Fibroblast of lung (primary cell): ENCODE data around the gene C17orf67. TPM values are rescaled to one million over a fixed set of nuclear protein-coding genes. Genes with fewer than 3 reads are reported as not detected.

Source experiments
- DNase-seq, 2 donors: peaks; one replicate each; pipeline versions ENCODE4 v3.0.0 to v3.0.0-alpha.2; 2010; ENCODE audit warnings: low read depth in 2 of 2
- H2AFZ ChIP-seq: 2 replicates; pipeline ENCODE4 v1.5.1; 2012; ENCODE audit warnings: low read length, control low read depth, inconsistent platforms
- H3K27ac ChIP-seq: 2 replicates; pipeline ENCODE4 v1.5.1; 2011; ENCODE audit warnings: low read length, control low read depth; ENCODE audit not compliant: insufficient read depth
- H3K27me3 ChIP-seq: 2 replicates; pipeline ENCODE4 v1.5.1; 2011; ENCODE audit warnings: mild to moderate bottlenecking, low read length; ENCODE audit not compliant: control insufficient read depth, insufficient read depth
- H3K36me3 ChIP-seq: 2 replicates; pipeline ENCODE4 v1.5.1; 2011; ENCODE audit warnings: low read length; ENCODE audit not compliant: control insufficient read depth, insufficient read depth
- H3K4me1 ChIP-seq: 2 replicates; pipeline ENCODE4 v1.5.1; 2011; ENCODE audit warnings: low read length; ENCODE audit not compliant: control insufficient read depth, insufficient read depth; ENCODE audit errors: extremely low read depth
- H3K4me2 ChIP-seq: 2 replicates; pipeline ENCODE4 v1.5.1; 2011; ENCODE audit warnings: low read length, control low read depth; ENCODE audit not compliant: insufficient read depth; ENCODE audit errors: extremely low read depth
- H3K4me3 ChIP-seq, 4 experiments: fragments of 200-600 bp in 1 of 4; sonication (generic) in 1 of 4; replicated peaks in 1 of 4; 2 replicates each; pipeline ENCODE4 v1.5.1; 2011 to 2016; ENCODE audit warnings: low read length in 4 of 4, low read depth in 3 of 4, mild to moderate bottlenecking in 3 of 4, control low read depth in 2 of 4, inconsistent platforms in 1 of 4, mixed read lengths in 1 of 4; ENCODE audit not compliant: insufficient read depth in 1 of 4; ENCODE audit errors: control extremely low read depth in 1 of 4
- H3K79me2 ChIP-seq: 2 replicates; pipeline ENCODE4 v1.5.1; 2012; ENCODE audit warnings: mild to moderate bottlenecking, low read length, inconsistent platforms; ENCODE audit not compliant: control insufficient read depth, insufficient read depth
- H3K9ac ChIP-seq: 2 replicates; pipeline ENCODE4 v1.5.1; 2011; ENCODE audit warnings: mild to moderate bottlenecking, low read length, control low read depth; ENCODE audit not compliant: insufficient read depth
- H3K9me3 ChIP-seq: 2 replicates; pipeline ENCODE4 v1.5.1; 2012; ENCODE audit warnings: low read depth, low read length; ENCODE audit not compliant: control insufficient read depth, insufficient read depth
- H4K20me1 ChIP-seq: 2 replicates; pipeline ENCODE4 v1.5.1; 2011; ENCODE audit warnings: low read length; ENCODE audit not compliant: control insufficient read depth, insufficient read depth; ENCODE audit errors: extremely low read depth
- CTCF ChIP-seq, 2 donors: IDR thresholded peaks in 1 of 2; conservative IDR thresholded peaks in 1 of 2; 1 replicate in 1 of 2; 2 replicates in 1 of 2; pipeline ENCODE4 v1.5.1; 2011 to 2012; ENCODE audit warnings: low read length in 2 of 2, control low read depth in 1 of 2, inconsistent platforms in 1 of 2, low read depth in 1 of 2, mild to moderate bottlenecking in 1 of 2
- EZH2 ChIP-seq: IDR thresholded peaks from 2 replicates; pipeline ENCODE4 v1.5.1; 2012; ENCODE audit warnings: low read length, control low read depth, mild to moderate bottlenecking; ENCODE audit errors: missing control alignments
- polyA plus RNA-seq, 2 donors: library from polyadenylated mRNA; depleted of rRNA in 1 of 2; stranded (reverse) in 1 of 2; unstranded in 1 of 2; fragments of >200 nt; gene quantifications; 2 replicates each; pipeline ENCODE4 v1.2.1, GENCODE V29; 2011 to 2012; ENCODE audit warnings: missing spikeins in 1 of 2
- total RNA-seq: library from RNA; depleted of rRNA; stranded (reverse); fragments of >200 nt; gene quantifications from 2 replicates; pipeline ENCODE4 v1.2.1, GENCODE V29; 2014

C17orf67 gene
- total and polyA plus RNA-seq, 2 donors (not counting 1 experiment from before 2014, with no cell fraction given) = 0.45 to 1.7 TPM

GRCh38 chr17:56809820-56810179, 23.9 kb downstream of the C17orf67 start:
- no peaks in the 10 kb centered on the region for H3K79me2 ChIP-seq
- no peaks in the 10 kb centered on the region for H3K36me3 ChIP-seq
- no peaks in the 10 kb centered on the region for H3K27me3 ChIP-seq
- H3K27ac ChIP-seq = no peak overlapping the region
- no peak for DNase-seq
- no peak overlapping the region for H2AFZ ChIP-seq
- H4K20me1 ChIP-seq = no peaks in the 10 kb centered on the region
- H3K4me3 ChIP-seq = no peak overlapping the region
- no peaks in the 10 kb centered on the region for H3K4me1 ChIP-seq
- TF ChIP-seq CTCF (conservative IDR thresholded peaks at IDR 0.05 in 1 of 2, IDR thresholded peaks at IDR 0.05 in 1 of 2; ENCODE audit: low read depth in 1 of 2, low read length in 2 of 2) = no peak
- no peak for TF ChIP-seq EZH2
- no peak overlapping the region for H3K4me2 ChIP-seq
- no peaks in the 10 kb centered on the region for H3K9me3 ChIP-seq
- no peak overlapping the region for H3K9ac ChIP-seq

- H3K36me3 ChIP-seq = no peaks in the 10 kb centered on the region
- H3K79me2 ChIP-seq = no peaks in the 10 kb centered on the region
- no peaks in the 10 kb centered on the region for H3K9me3 ChIP-seq
- no peak overlapping the region for H3K9ac ChIP-seq
- H3K4me3 ChIP-seq = no peak overlapping the region
- no peaks in the 10 kb centered on the region for H3K4me1 ChIP-seq
- no peaks in the 10 kb centered on the region for H3K27me3 ChIP-seq
- no peak for TF ChIP-seq EZH2
- no peak for TF ChIP-seq CTCF (conservative IDR thresholded peaks at IDR 0.05 in 1 of 2, IDR thresholded peaks at IDR 0.05 in 1 of 2; ENCODE audit: low read depth in 1 of 2, low read length in 2 of 2)
- H3K27ac ChIP-seq = no peak overlapping the region
- H2AFZ ChIP-seq = no peak overlapping the region
- H4K20me1 ChIP-seq = no peaks in the 10 kb centered on the region
- no peak for DNase-seq
- no peak overlapping the region for H3K4me2 ChIP-seq
Measured at GRCh38 chr17:56809106-56809819, 24.5 kb downstream of the C17orf67 start.

DNA sequence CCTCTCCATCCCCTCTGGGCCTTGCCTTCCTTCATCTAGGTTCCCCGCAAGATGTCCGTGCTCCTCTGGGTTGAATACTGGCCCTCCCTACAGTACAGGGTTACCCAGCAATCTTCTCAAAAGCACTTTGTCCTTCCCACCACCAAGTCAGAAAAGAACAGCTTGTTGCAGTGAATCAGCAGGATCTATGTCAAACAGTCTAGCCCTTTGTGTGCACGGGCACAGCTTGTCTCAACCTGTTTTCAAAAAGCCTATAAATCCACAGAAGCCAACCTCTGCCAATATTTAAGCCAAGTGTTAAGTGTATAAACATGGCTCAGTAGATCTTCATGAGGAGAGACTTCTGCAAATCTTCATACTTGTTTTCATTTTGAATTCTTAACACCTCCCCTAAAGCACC, 25.2 kb downstream of the C17orf67 start:
- DNase-seq = no peak
- Histone ChIP-seq H3K9ac (no peak overlapping the region), H2AFZ (no peak overlapping the region), H3K4me1 (no peaks in the 10 kb centered on the region), H3K4me2 (no peak overlapping the region), H3K27ac (no peak overlapping the region), H3K9me3 (no peaks in the 10 kb centered on the region), H3K27me3 (no peaks in the 10 kb centered on the region), H3K36me3 (no peaks in the 10 kb centered on the region), H4K20me1 (no peaks in the 10 kb centered on the region), H3K4me3 (no peak overlapping the region), H3K79me2 (no peaks in the 10 kb centered on the region)
- TF ChIP-seq CTCF (conservative IDR thresholded peaks at IDR 0.05 in 1 of 2, IDR thresholded peaks at IDR 0.05 in 1 of 2; ENCODE audit: low read depth in 1 of 2, low read length in 2 of 2) = no peak
- TF ChIP-seq EZH2 = no peak
